HCT116 (cell line): ENCODE data around the gene IQGAP2. TPM values are rescaled to one million over a fixed set of nuclear protein-coding genes. Genes with fewer than 3 reads are reported as not detected.

ENCODE experiments used
- ATAC-seq: fragments of 200-7000 bp; cut with Tn5 transposase; 2 replicates; pipeline ENCODE4 v1.9.1; 2020; ENCODE audit warnings: mild to moderate bottlenecking, moderate library complexity
- BruUV-seq: library from RNA; stranded (reverse); fragments of 400-500 nt; replicated peaks from 2 replicates; lab custom pipeline; 2021; lab: Mats Ljungman, UMichigan
- CTCF ChIA-PET: fragments of 300-600 bp; sonication (Branson Sonifier 250); formaldehyde crosslinking; loops from one replicate; lab custom pipeline; 2021; ENCODE audit warnings: antibody characterized with exemption; lab: Charles Lee
- POLR2A ChIA-PET: fragments of 300-600, 350-600 bp; sonication (Branson Sonifier 250); formaldehyde crosslinking; loops from one replicate; lab custom pipeline; 2021; ENCODE audit warnings: antibody characterized with exemption; lab: Charles Lee
- RAD21 ChIA-PET, 2 experiments: fragments of 300-600 bp; sonication (Branson Sonifier 250); formaldehyde crosslinking; loops; one replicate each; lab custom pipeline; 2023; ENCODE audit warnings: low total read pairs in 2 of 2; ENCODE audit not compliant: uncharacterized antibody in 2 of 2, unreplicated experiment in 2 of 2, low non-redundant PET in 1 of 2; lab: Charles Lee
- DNase-seq: peaks from one replicate; pipeline ENCODE4 v3.0.0-alpha.2; 2010; ENCODE audit warnings: low read depth, low spot score
- H2AFZ ChIP-seq: fragments of 200-600 bp; shearing (Covaris generic), sonication (generic); 2 replicates; pipeline ENCODE4 v1.6.1; 2017; ENCODE audit warnings: low read depth, mixed run types, mixed read lengths, antibody characterized with exemption, low read length; ENCODE audit not compliant: poor library complexity, severe bottlenecking
- H3K27ac ChIP-seq: 2 replicates; pipeline ENCODE4 v1.5.1; 2012; ENCODE audit warnings: low read depth, low read length
- H3K27me3 ChIP-seq: fragments of 200-600 bp; sonication (generic); 2 replicates; pipeline ENCODE4 v1.6.1; 2016; ENCODE audit warnings: mixed run types, low read length, mixed read lengths; ENCODE audit not compliant: insufficient read depth
- H3K36me3 ChIP-seq, 2 experiments: fragments of 200-500 bp in 1 of 2; fragments of 200-600 bp in 1 of 2; sonication (Bioruptor generic) in 1 of 2; sonication (generic) in 1 of 2; 2 replicates each; pipeline versions ENCODE4 v1.5.1 to v1.6.1; 2014 to 2016; ENCODE audit warnings: low read length in 2 of 2, inconsistent platforms in 1 of 2, mixed read lengths in 1 of 2, mixed run types in 1 of 2; ENCODE audit not compliant: insufficient read depth in 2 of 2, control insufficient read depth in 1 of 2
- H3K4me1 ChIP-seq, 2 experiments: fragments of 200-600 bp in 1 of 2; sonication (generic) in 1 of 2; 2 replicates each; pipeline versions ENCODE4 v1.5.1 to v1.6.1; 2012 to 2017; ENCODE audit warnings: low read length in 2 of 2, inconsistent platforms in 1 of 2, mild to moderate bottlenecking in 1 of 2, mixed read lengths in 1 of 2, mixed run types in 1 of 2, moderate library complexity in 1 of 2; ENCODE audit not compliant: insufficient read depth in 2 of 2, control insufficient read depth in 1 of 2
- H3K4me2 ChIP-seq: fragments of 200-600 bp; sonication (generic); 2 replicates; pipeline ENCODE4 v1.6.1; 2017; ENCODE audit warnings: mixed run types, low read length, mixed read lengths
- H3K4me3 ChIP-seq, 2 experiments: fragments of 200-600 bp in 1 of 2; sonication (generic) in 1 of 2; replicated peaks in 1 of 2; 2 replicates each; pipeline ENCODE4 v1.5.1; 2011 to 2016; ENCODE audit warnings: low read length in 2 of 2, control low read depth in 1 of 2, low read depth in 1 of 2, mild to moderate bottlenecking in 1 of 2, mixed read lengths in 1 of 2, mixed run types in 1 of 2
- H3K79me2 ChIP-seq: fragments of 200-600 bp; sonication (generic); 2 replicates; pipeline ENCODE4 v1.6.1; 2017; ENCODE audit warnings: mild to moderate bottlenecking, mixed run types, low read length, moderate library complexity, mixed read lengths; ENCODE audit not compliant: insufficient read depth
- H3K9ac ChIP-seq: fragments of 200-600 bp; sonication (generic); 2 replicates; pipeline ENCODE4 v1.6.1; 2016; ENCODE audit warnings: low read length, mixed read lengths
- H3K9me2 ChIP-seq: fragments of 200-600 bp; sonication (generic), shearing (Covaris generic); 2 replicates; pipeline ENCODE4 v1.6.1; 2017; ENCODE audit warnings: mixed run types, mild to moderate bottlenecking, moderate library complexity; ENCODE audit not compliant: insufficient read depth
- H3K9me3 ChIP-seq, 2 experiments: fragments of 200-500 bp in 1 of 2; fragments of 200-600 bp in 1 of 2; sonication (Bioruptor generic) in 1 of 2; sonication (generic) in 1 of 2; 2 replicates each; pipeline ENCODE4 v1.6.1; 2014 to 2017; ENCODE audit warnings: low read length in 2 of 2, mixed read lengths in 2 of 2, inconsistent platforms in 1 of 2, low read depth in 1 of 2, mild to moderate bottlenecking in 1 of 2, mixed run types in 1 of 2, moderate library complexity in 1 of 2; ENCODE audit not compliant: control insufficient read depth in 1 of 2, insufficient read depth in 1 of 2
- H4K20me1 ChIP-seq: fragments of 200-600 bp; sonication (generic), shearing (Covaris generic); 2 replicates; pipeline ENCODE4 v1.6.1; 2017; ENCODE audit warnings: mixed run types, mild to moderate bottlenecking, moderate library complexity; ENCODE audit not compliant: insufficient read depth
- CBX3 ChIP-seq: IDR thresholded peaks from 2 replicates; pipeline ENCODE4 v1.6.1; 2012; ENCODE audit warnings: low read depth
- CTCF ChIP-seq, 3 experiments: fragments of 200-600 bp in 1 of 3; sonication (generic) in 1 of 3; IDR thresholded peaks in 2 of 3; conservative IDR thresholded peaks in 1 of 3; 2 replicates each; pipeline ENCODE4 v1.5.1; 2012 to 2017; ENCODE audit warnings: low read depth in 2 of 3, low read length in 2 of 3, antibody characterized with exemption in 1 of 3, borderline replicate concordance in 1 of 3, control low read depth in 1 of 3, mild to moderate bottlenecking in 1 of 3, mixed read lengths in 1 of 3, mixed run types in 1 of 3, moderate library complexity in 1 of 3; ENCODE audit not compliant: insufficient read depth in 1 of 3
- ELF1 ChIP-seq: IDR thresholded peaks from 2 replicates; pipeline ENCODE4 v1.6.1; 2012; ENCODE audit warnings: low read depth, borderline replicate concordance
- FOSL1 ChIP-seq: IDR thresholded peaks from 2 replicates; pipeline ENCODE4 v1.6.1; 2012; ENCODE audit warnings: low read depth
- JUND ChIP-seq: IDR thresholded peaks from 2 replicates; pipeline ENCODE4 v1.6.1; 2012
- RAD21 ChIP-seq: IDR thresholded peaks from 2 replicates; pipeline ENCODE4 v1.6.1; 2012; ENCODE audit warnings: low read depth, mild to moderate bottlenecking
- SP1 ChIP-seq: IDR thresholded peaks from 2 replicates; pipeline ENCODE4 v1.6.1; 2012; ENCODE audit warnings: low read depth
- TCF7L2 ChIP-seq: IDR thresholded peaks from 2 replicates; pipeline ENCODE4 v1.7.0; 2011; ENCODE audit warnings: borderline replicate concordance, inconsistent platforms; ENCODE audit not compliant: insufficient read depth, insufficient read length; ENCODE audit errors: extremely low read depth
- YY1 ChIP-seq: IDR thresholded peaks from 2 replicates; pipeline ENCODE4 v1.6.1; 2011; ENCODE audit warnings: low read length, low read depth, moderate library complexity, mild to moderate bottlenecking; ENCODE audit not compliant: insufficient replicate concordance; ENCODE audit errors: extremely low read depth
- ZFX ChIP-seq: fragments of 450-650 bp; IDR thresholded peaks from 2 replicates; pipeline ENCODE4 v1.6.1; 2017
- intact Hi-C: fragments of 100-400 bp; cut with micrococcal nuclease; formaldehyde crosslinking; loops from 2 replicates; pipeline ENCODE4 v1.10.0; 2022
- total RNA-seq: library from RNA; stranded (reverse); gene quantifications from one replicate; pipeline ENCODE4 v1.2.1, GENCODE V29; 2021; ENCODE audit not compliant: unreplicated experiment
- TF ChIP-seq, protein P1 (sequence below): IDR thresholded peaks from 2 replicates; pipeline ENCODE4 v1.6.1; 2012
- TF ChIP-seq, protein P2 (sequence below): IDR thresholded peaks from 2 replicates; pipeline ENCODE4 v1.6.1; 2012

Gene IQGAP2
- total RNA-seq, 1 experiment from 2014 or later = 2.0 TPM

- Histone ChIP-seq H4K20me1 (no peaks in the 10 kb centered on the region), H3K4me2 (no peak overlapping the region), H3K9me3 (no peaks in the 10 kb centered on the region), H3K9me2 (no peaks in the 10 kb centered on the region), H3K79me2 (no peaks in the 10 kb centered on the region), H3K4me1 (peaks cover 0 to 3% of the 10 kb centered on the region in 2 experiments; a peak in 1 of 4 replicates), H3K27me3 (no peaks in the 10 kb centered on the region), H3K9ac (no peak overlapping the region), H2AFZ (no peak overlapping the region), H3K27ac (no peak overlapping the region), H3K4me3 (no peak overlapping the region), H3K36me3 (no peaks in the 10 kb centered on the region)
- TF ChIP-seq ZFX (no peak), SP1 (no peak), TCF7L2 (no peak)
- intact Hi-C loops = no loop called here
- POLR2A ChIA-PET = no interaction called here
- RAD21 ChIA-PET = no interaction called here
- CTCF ChIA-PET = no interaction called here
- DNase-seq = no peak
- no TSS peak for BruUV-seq
- no peak for ATAC-seq
These were observed 24.7 kb upstream of the IQGAP2 start for GRCh38 chr5:76378355-76378754.

DNA sequence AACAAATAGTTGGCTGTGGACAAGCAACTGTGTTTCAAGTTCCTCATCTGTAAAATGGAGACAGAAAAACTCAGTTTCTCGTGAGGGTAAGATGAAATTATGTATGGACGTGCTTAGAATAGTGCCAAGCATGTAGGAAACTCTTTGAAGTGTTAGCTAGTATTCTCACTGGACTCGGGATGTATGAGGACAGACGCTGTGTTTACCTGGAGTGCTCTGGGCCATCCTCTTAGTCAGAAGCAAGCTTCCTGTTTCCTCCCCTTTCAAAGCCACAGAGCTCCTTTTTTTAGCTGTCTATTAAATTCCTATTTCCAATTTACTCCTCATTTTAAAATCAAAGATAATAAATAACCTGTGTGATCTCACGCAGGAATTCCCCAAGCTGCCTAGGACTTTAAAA is 23.8 kb upstream of the IQGAP2 start:
- no TSS peak for BruUV-seq
- DNase-seq = no peak
- intact Hi-C loops = no loop called here
- ChIA-PET POLR2A (no interaction called here), CTCF (interaction anchor here (1.0 kb wide), 1 partner anchor 204 kb away, joined by 3 read pairs; no protein-coding TSS in a partner anchor), RAD21 (no interaction called here)
- Histone ChIP-seq H3K36me3 (no peaks in the 10 kb centered on the region), H3K4me1 (peaks cover 0 to 3% of the 10 kb centered on the region in 2 experiments; a peak in 1 of 4 replicates), H3K27me3 (no peaks in the 10 kb centered on the region), H3K4me3 (no peak overlapping the region), H4K20me1 (no peaks in the 10 kb centered on the region), H3K9ac (no peak overlapping the region), H3K9me2 (no peaks in the 10 kb centered on the region), H3K79me2 (no peaks in the 10 kb centered on the region), H3K27ac (no peak overlapping the region), H3K4me2 (no peak overlapping the region), H3K9me3 (no peaks in the 10 kb centered on the region), H2AFZ (no peak overlapping the region)
- no peak for TF ChIP-seq JUND
- TF ChIP-seq CTCF (IDR thresholded peaks at IDR 0.05 in 2 of 3, conservative IDR thresholded peaks at IDR 0.05 in 1 of 3; ENCODE audit: borderline replicate concordance in 1 of 3, insufficient read depth in 1 of 3, low read depth in 2 of 3, low read length in 2 of 3) = no peak
- no peak for TF ChIP-seq FOSL1
- TF ChIP-seq, protein P1, sequence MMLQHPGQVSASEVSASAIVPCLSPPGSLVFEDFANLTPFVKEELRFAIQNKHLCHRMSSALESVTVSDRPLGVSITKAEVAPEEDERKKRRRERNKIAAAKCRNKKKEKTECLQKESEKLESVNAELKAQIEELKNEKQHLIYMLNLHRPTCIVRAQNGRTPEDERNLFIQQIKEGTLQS = no peak
- TF ChIP-seq, protein P2, sequence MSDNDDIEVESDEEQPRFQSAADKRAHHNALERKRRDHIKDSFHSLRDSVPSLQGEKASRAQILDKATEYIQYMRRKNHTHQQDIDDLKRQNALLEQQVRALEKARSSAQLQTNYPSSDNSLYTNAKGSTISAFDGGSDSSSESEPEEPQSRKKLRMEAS = no peak
- TF ChIP-seq CBX3 = no peak
- no peak for TF ChIP-seq YY1
- no peak for TF ChIP-seq ELF1
- TF ChIP-seq RAD21 = no peak
- no peak for ATAC-seq
